MM.1S (cell line): Measurements from ENCODE around the gene LAMP5.

Experiments
- DNase-seq: peaks from one replicate; pipeline ENCODE4 v3.0.0-alpha.2; 2015
- H2AFZ ChIP-seq: fragments of 300-600 bp; sonication (generic); 2 replicates; pipeline ENCODE4 v1.6.0; 2016; ENCODE audit warnings: antibody characterized with exemption, low read length
- H3F3A ChIP-seq: fragments of 300-600 bp; sonication (generic); 2 replicates; pipeline ENCODE4 v1.6.1; 2016; ENCODE audit warnings: mild to moderate bottlenecking, antibody characterized with exemption, low read length, moderate library complexity, mixed read lengths; ENCODE audit not compliant: insufficient read depth
- H3K27ac ChIP-seq: fragments of 300-600 bp; sonication (generic); 2 replicates; pipeline ENCODE4 v1.5.1; 2016; ENCODE audit warnings: mild to moderate bottlenecking, low read length
- H3K27me3 ChIP-seq: fragments of 300-600 bp; sonication (generic); replicated peaks from 2 replicates; pipeline ENCODE4 v1.6.0; 2016; ENCODE audit warnings: low read length; ENCODE audit not compliant: insufficient read depth
- H3K36me3 ChIP-seq: fragments of 300-600 bp; sonication (generic); replicated peaks from 2 replicates; pipeline ENCODE4 v1.6.1; 2016; ENCODE audit warnings: mild to moderate bottlenecking, low read length, mixed read lengths; ENCODE audit not compliant: insufficient read depth
- H3K4me1 ChIP-seq: fragments of 300-600 bp; sonication (generic); 2 replicates; pipeline ENCODE4 v1.6.1; 2016; ENCODE audit warnings: low read length, mixed read lengths
- H3K4me2 ChIP-seq: fragments of 300-600 bp; sonication (generic); 2 replicates; pipeline ENCODE4 v1.6.0; 2016; ENCODE audit warnings: low read depth, low read length
- H3K4me3 ChIP-seq: fragments of 300-600 bp; sonication (generic); 2 replicates; pipeline ENCODE4 v1.5.1; 2016; ENCODE audit warnings: low read length, mixed read lengths
- H3K79me2 ChIP-seq: fragments of 300-600 bp; sonication (generic); 2 replicates; pipeline ENCODE4 v1.6.1; 2016; ENCODE audit warnings: mixed run types, low read length, mixed read lengths
- H3K9ac ChIP-seq: fragments of 300-600 bp; sonication (generic); 2 replicates; pipeline ENCODE4 v1.6.1; 2016; ENCODE audit warnings: low read length, mixed read lengths
- H3K9me2 ChIP-seq: fragments of 300-600 bp; sonication (generic); replicated peaks from 2 replicates; pipeline ENCODE4 v1.6.1; 2016; ENCODE audit warnings: mild to moderate bottlenecking, low read length, mixed read lengths; ENCODE audit not compliant: insufficient read depth
- H3K9me3 ChIP-seq: fragments of 300-600 bp; sonication (generic); replicated peaks from 2 replicates; pipeline ENCODE4 v1.6.1; 2016; ENCODE audit warnings: mild to moderate bottlenecking, low read length, mixed read lengths; ENCODE audit not compliant: insufficient read depth
- H4K20me1 ChIP-seq: fragments of 300-600 bp; sonication (generic); 2 replicates; pipeline ENCODE4 v1.6.1; 2016; ENCODE audit warnings: mild to moderate bottlenecking, low read length, moderate library complexity, mixed read lengths; ENCODE audit not compliant: insufficient read depth
- EZH2 ChIP-seq: fragments of 300-600 bp; sonication (generic); optimal IDR thresholded peaks from 2 replicates; pipeline ENCODE3; 2017; ENCODE audit warnings: low read depth, mild to moderate bottlenecking, antibody characterized with exemption, low read length, mixed read lengths
- EZH2phosphoT487 ChIP-seq: fragments of 300-600 bp; sonication (generic); IDR thresholded peaks from 2 replicates; pipeline ENCODE4 v1.6.1; 2018; ENCODE audit warnings: antibody characterized with exemption, low read length
- TF ChIP-seq, protein P1 (sequence below): fragments of 300-600 bp; sonication (generic); IDR thresholded peaks from 2 replicates; pipeline ENCODE4 v1.5.1; 2016; ENCODE audit warnings: antibody characterized with exemption, low read length, mixed read lengths

LAMP5 gene

DNA sequence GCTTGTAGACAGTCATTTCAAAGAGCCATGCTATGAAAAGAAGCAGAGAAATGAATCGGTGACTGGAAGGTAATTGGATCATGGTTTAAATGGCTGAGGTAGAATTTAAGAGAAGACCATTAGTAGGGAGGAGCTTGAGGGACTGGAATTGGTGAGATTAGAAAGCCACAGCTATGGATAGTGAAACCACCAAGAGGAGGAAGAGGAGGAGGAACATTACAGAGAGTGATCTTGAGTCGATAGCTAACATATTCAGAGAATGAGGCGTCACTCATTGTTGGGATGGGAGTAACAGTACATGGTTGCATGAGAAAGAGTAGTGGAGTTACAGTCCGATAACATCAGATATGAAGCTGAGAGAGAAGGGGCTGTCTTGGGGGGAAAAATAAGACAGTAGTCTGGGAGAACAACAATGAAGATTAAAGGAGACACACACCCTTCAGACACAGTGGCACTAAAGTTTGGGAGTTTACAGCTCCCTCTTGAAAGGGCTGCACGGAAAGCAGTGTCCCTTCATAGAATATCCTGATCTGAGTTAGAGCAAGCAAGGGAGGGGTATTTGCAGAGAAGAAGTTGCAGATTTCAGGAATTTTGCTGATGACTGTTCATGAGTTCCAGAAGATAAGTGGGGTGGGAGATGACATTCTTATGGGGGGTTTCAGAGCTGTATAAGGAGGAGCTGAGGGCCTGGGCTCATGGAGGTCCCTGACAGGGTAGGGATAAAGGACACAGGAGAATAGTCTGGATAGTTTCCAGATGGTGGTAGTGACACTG, 15.1 kb upstream of the LAMP5 start:
- Histone ChIP-seq H3K27me3 (no peaks in the 10 kb centered on the region), H3K4me2 (no peak overlapping the region; the same call in 1 of the 2 replicates), H3K9me3 (no peaks in the 10 kb centered on the region), H3K4me1 (peaks cover 32% of the 10 kb centered on the region), H4K20me1 (no peaks in the 10 kb centered on the region), H3K36me3 (no peaks in the 10 kb centered on the region), H2AFZ (no peak overlapping the region), H3K9me2 (no peaks in the 10 kb centered on the region), H3K79me2 (no peaks in the 10 kb centered on the region), H3K4me3 (no peak overlapping the region), H3K9ac (no peak overlapping the region), H3K27ac (no peak overlapping the region; the same call in 1 of the 2 replicates), H3F3A (no peaks in the 10 kb centered on the region)
- DNase-seq: no peak
- TF ChIP-seq EZH2 (no peak), EZH2phosphoT487 (no peak)
- TF ChIP-seq, protein P1, sequence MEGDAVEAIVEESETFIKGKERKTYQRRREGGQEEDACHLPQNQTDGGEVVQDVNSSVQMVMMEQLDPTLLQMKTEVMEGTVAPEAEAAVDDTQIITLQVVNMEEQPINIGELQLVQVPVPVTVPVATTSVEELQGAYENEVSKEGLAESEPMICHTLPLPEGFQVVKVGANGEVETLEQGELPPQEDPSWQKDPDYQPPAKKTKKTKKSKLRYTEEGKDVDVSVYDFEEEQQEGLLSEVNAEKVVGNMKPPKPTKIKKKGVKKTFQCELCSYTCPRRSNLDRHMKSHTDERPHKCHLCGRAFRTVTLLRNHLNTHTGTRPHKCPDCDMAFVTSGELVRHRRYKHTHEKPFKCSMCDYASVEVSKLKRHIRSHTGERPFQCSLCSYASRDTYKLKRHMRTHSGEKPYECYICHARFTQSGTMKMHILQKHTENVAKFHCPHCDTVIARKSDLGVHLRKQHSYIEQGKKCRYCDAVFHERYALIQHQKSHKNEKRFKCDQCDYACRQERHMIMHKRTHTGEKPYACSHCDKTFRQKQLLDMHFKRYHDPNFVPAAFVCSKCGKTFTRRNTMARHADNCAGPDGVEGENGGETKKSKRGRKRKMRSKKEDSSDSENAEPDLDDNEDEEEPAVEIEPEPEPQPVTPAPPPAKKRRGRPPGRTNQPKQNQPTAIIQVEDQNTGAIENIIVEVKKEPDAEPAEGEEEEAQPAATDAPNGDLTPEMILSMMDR: no peak

DNA sequence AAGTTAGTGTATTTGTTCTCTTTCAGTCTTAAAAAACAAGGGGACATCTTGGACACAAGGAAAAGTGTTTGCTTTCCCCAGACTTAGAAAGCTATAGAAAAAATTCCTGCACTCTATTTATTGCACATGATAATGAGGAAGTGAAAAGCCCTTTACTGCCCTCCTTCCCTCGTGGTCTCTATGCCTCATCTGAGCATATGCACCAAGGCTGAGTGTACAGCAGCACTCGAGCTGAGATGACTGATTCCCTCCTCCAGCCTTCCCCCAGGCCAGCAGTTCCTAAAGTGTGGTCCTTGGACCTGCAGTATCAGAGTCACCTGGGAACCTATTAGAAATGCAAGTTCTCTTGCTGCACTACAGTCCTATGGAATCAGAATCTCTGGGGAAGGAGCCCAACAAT, 14.3 kb upstream of the LAMP5 start:
- TF ChIP-seq EZH2phosphoT487 (no peak), EZH2 (no peak)
- TF ChIP-seq, protein P1: no peak
- Histone ChIP-seq H3K4me2 (peak overlapping the region; percentile 7; the same call in 1 of the 2 replicates), H3K9ac (no peak overlapping the region), H3K4me3 (no peak overlapping the region), H2AFZ (no peak overlapping the region), H3K27ac (peak overlapping the region; percentile 13; the same call in 1 of the 2 replicates), H3K4me1 (peaks cover 35% of the 10 kb centered on the region), H3K27me3 (no peaks in the 10 kb centered on the region), H4K20me1 (no peaks in the 10 kb centered on the region), H3K9me2 (no peaks in the 10 kb centered on the region), H3K79me2 (no peaks in the 10 kb centered on the region), H3F3A (no peaks in the 10 kb centered on the region), H3K9me3 (no peaks in the 10 kb centered on the region), H3K36me3 (no peaks in the 10 kb centered on the region)
- peak; percentile 32 for DNase-seq

DNA sequence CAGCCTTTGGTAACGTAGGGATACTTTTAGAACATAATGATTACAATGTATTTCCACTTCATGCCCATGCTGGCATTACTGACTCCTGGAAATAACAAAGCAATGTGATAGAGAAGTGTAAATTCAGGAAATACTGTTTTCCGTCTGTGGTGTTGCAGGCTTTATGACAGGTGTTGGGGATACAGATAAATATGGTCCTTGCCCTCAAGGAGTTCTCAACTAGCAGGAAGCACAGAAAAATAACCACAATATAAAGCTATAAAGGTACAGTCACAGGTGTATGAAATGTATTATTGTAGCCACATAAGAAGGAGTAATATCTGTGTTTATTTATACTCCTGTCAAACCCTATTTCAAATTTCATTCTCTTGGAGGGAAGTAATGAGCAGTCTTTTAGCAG, 12.9 kb upstream of the LAMP5 start:
- no peaks in the 10 kb centered on the region for H3K9me2 ChIP-seq
- no peak overlapping the region for H2AFZ ChIP-seq
- no peaks in the 10 kb centered on the region for H3K27me3 ChIP-seq
- H3K4me1 ChIP-seq: peaks cover 35% of the 10 kb centered on the region
- TF ChIP-seq EZH2phosphoT487 (no peak), EZH2 (no peak)
- TF ChIP-seq, protein P1: no peak
- no peak for DNase-seq
- no peaks in the 10 kb centered on the region for H3K36me3 ChIP-seq
- no peaks in the 10 kb centered on the region for H3F3A ChIP-seq
- no peaks in the 10 kb centered on the region for H3K9me3 ChIP-seq
- H4K20me1 ChIP-seq: no peaks in the 10 kb centered on the region
- no peak overlapping the region for H3K27ac ChIP-seq
- no peak overlapping the region for H3K9ac ChIP-seq
- H3K4me3 ChIP-seq: no peak overlapping the region
- no peak overlapping the region for H3K4me2 ChIP-seq
- no peaks in the 10 kb centered on the region for H3K79me2 ChIP-seq
